Measurements from ENCODE around the gene N4BP2. TPM values are rescaled to one million over a fixed set of nuclear protein-coding genes. Genes with fewer than 3 reads are reported as not detected.

The N4BP2 gene
- total and polyA plus RNA-seq, 7 donors: 1.1 to 6.8 (median 2.7) TPM

GRCh38 chr4:40190019-40190418 lies 133.4 kb downstream of the N4BP2 start:
- Histone ChIP-seq H3K36me3 (ENCODE audit: insufficient read depth in 1 of 2, low read depth in 1 of 2) (no peaks in the 10 kb centered on the region), H3K4me3 (no peak overlapping the region), H3K27me3 (ENCODE audit: insufficient read depth in 3 of 3, low read length in 2 of 3) (no peaks in the 10 kb centered on the region), H3K27ac (no peak overlapping the region), H3K9me3 (no peaks in the 10 kb centered on the region), H3K4me1 (no peaks in the 10 kb centered on the region)
- ATAC-seq (no peak), DNase-seq (no peak)
- 36 to 61% (median 38%) methylated on average over 5 of the region's 5 CpGs for WGBS, 3 donors
- no peak for TF ChIP-seq CTCF (IDR thresholded peaks at IDR 0.05)
- intact Hi-C loops (cut with DNase I): no loop called here

- no peaks in the 10 kb centered on the region for H3K4me1 ChIP-seq
- 72 to 77% (median 72%) methylated on average over 5 of the region's 5 CpGs for WGBS, 3 donors
- no peaks in the 10 kb centered on the region for H3K36me3 ChIP-seq (ENCODE audit: insufficient read depth in 1 of 2, low read depth in 1 of 2)
- no peak overlapping the region for H3K4me3 ChIP-seq
- H3K27me3 ChIP-seq (ENCODE audit: insufficient read depth in 3 of 3, low read length in 2 of 3): no peaks in the 10 kb centered on the region
- H3K27ac ChIP-seq: no peak overlapping the region
- ATAC-seq (no peak), DNase-seq (no peak)
- no peak for TF ChIP-seq CTCF (IDR thresholded peaks at IDR 0.05)
- intact Hi-C loops (cut with DNase I): no loop called here
- no peaks in the 10 kb centered on the region for H3K9me3 ChIP-seq
These were observed 133.8 kb downstream of the N4BP2 start for GRCh38 chr4:40190465-40190864.

GRCh38 chr4:40190880-40191815 lies 134.5 kb downstream of the N4BP2 start:
- H3K27ac ChIP-seq: no peak overlapping the region
- no peak overlapping the region for H3K4me3 ChIP-seq

GRCh38 chr4:40192114-40193015 lies 135.7 kb downstream of the N4BP2 start:
- 76 to 84% (median 76%) methylated on average over 8 of the region's 8 CpGs for WGBS, 3 donors
- ATAC-seq: no peak

More at GRCh38 chr4:40190880-40191815, 134.5 kb downstream of the N4BP2 start:
- no peak for TF ChIP-seq CTCF (IDR thresholded peaks at IDR 0.05)
- WGBS, 3 donors: 61 to 67% (median 66%) methylated on average over 14 of the region's 14 CpGs
- intact Hi-C loops (cut with DNase I): no loop called here
- no peaks in the 10 kb centered on the region for H3K4me1 ChIP-seq
- no peaks in the 10 kb centered on the region for H3K36me3 ChIP-seq (ENCODE audit: insufficient read depth in 1 of 2, low read depth in 1 of 2)
- ATAC-seq: no peak
- H3K27me3 ChIP-seq (ENCODE audit: insufficient read depth in 3 of 3, low read length in 2 of 3): peaks cover 0 to under 1% (median 0%) of the 10 kb centered on the region in 3 donors
- no peaks in the 10 kb centered on the region for H3K9me3 ChIP-seq
- no peak for DNase-seq

More at GRCh38 chr4:40192114-40193015, 135.7 kb downstream of the N4BP2 start:
- Histone ChIP-seq H3K4me3 (no peak overlapping the region), H3K9me3 (no peaks in the 10 kb centered on the region), H3K27me3 (ENCODE audit: insufficient read depth in 3 of 3, low read length in 2 of 3) (peaks cover 0 to 5% (median 0%) of the 10 kb centered on the region in 3 donors), H3K4me1 (no peaks in the 10 kb centered on the region), H3K27ac (no peak overlapping the region), H3K36me3 (ENCODE audit: insufficient read depth in 1 of 2, low read depth in 1 of 2) (no peaks in the 10 kb centered on the region)
- no peak for DNase-seq
- intact Hi-C loops (cut with DNase I): no loop called here
- no peak for TF ChIP-seq CTCF (IDR thresholded peaks at IDR 0.05)
